H9 (cell line): ENCODE results near the gene SLC9A4. TPM values are rescaled to one million over a fixed set of nuclear protein-coding genes. Genes with fewer than 3 reads are reported as not detected.

Source experiments
- DNase-seq: peaks from one replicate; pipeline ENCODE4 v3.0.0-alpha.2; 2017
- H2AFZ ChIP-seq: one replicate; pipeline ENCODE4 v1.6.1; 2013; ENCODE audit warnings: mild to moderate bottlenecking, low read length, control low read depth, moderate library complexity
- H2AK5ac ChIP-seq: 2 replicates; pipeline ENCODE4 v1.6.1; 2013; ENCODE audit warnings: low read length, control low read depth, mixed read lengths; ENCODE audit not compliant: insufficient read length
- H2BK120ac ChIP-seq: one replicate; pipeline ENCODE4 v1.6.1; 2013; ENCODE audit warnings: low read depth, mild to moderate bottlenecking, low read length, control low read depth, inconsistent platforms; ENCODE audit not compliant: poor library complexity, severe bottlenecking
- H2BK12ac ChIP-seq: 2 replicates; pipeline ENCODE4 v1.6.1; 2013; ENCODE audit warnings: low read length, control low read depth, mixed read lengths, low read depth; ENCODE audit not compliant: insufficient read length
- H2BK15ac ChIP-seq: 2 replicates; pipeline ENCODE4 v1.6.1; 2013; ENCODE audit warnings: low read depth, low read length, control low read depth
- H2BK20ac ChIP-seq: one replicate; pipeline ENCODE4 v1.6.1; 2013; ENCODE audit warnings: low read depth, mild to moderate bottlenecking, low read length, control low read depth, inconsistent platforms; ENCODE audit not compliant: poor library complexity, severe bottlenecking
- H2BK5ac ChIP-seq: 2 replicates; pipeline ENCODE4 v1.6.1; 2013; ENCODE audit warnings: low read length, control low read depth, mixed read lengths; ENCODE audit not compliant: insufficient read length
- H3K14ac ChIP-seq: 2 replicates; pipeline ENCODE4 v1.6.1; 2013; ENCODE audit warnings: low read length, control low read depth; ENCODE audit not compliant: insufficient read depth
- H3K18ac ChIP-seq: 2 replicates; pipeline ENCODE4 v1.6.1; 2013; ENCODE audit warnings: low read depth, mild to moderate bottlenecking, mixed read lengths, low read length, control low read depth; ENCODE audit not compliant: insufficient read length
- H3K23ac ChIP-seq: 2 replicates; pipeline ENCODE4 v1.6.1; 2013; ENCODE audit warnings: low read length, control low read depth, mixed read lengths, low read depth; ENCODE audit not compliant: insufficient read length
- H3K23me2 ChIP-seq: 2 replicates; pipeline ENCODE4 v1.6.1; 2013; ENCODE audit warnings: low read depth, mild to moderate bottlenecking, mixed read lengths, low read length, control low read depth; ENCODE audit not compliant: insufficient read length, poor library complexity, severe bottlenecking
- H3K27ac ChIP-seq: 2 replicates; pipeline ENCODE4 v1.5.1; 2013; ENCODE audit warnings: low read length, control low read depth, mixed read lengths, low read depth; ENCODE audit not compliant: insufficient read length
- H3K27me3 ChIP-seq: 2 replicates; pipeline ENCODE4 v1.6.1; 2013; ENCODE audit warnings: low read length, control low read depth, inconsistent platforms; ENCODE audit not compliant: insufficient read depth
- H3K4ac ChIP-seq: 2 replicates; pipeline ENCODE4 v1.6.1; 2013; ENCODE audit warnings: low read depth, mild to moderate bottlenecking, control low read depth, inconsistent platforms, low read length, moderate library complexity
- H3K4me1 ChIP-seq: 2 replicates; pipeline ENCODE4 v1.6.1; 2013; ENCODE audit warnings: low read length, control low read depth, inconsistent platforms; ENCODE audit not compliant: insufficient read depth
- H3K4me2 ChIP-seq: 2 replicates; pipeline ENCODE4 v1.6.1; 2013; ENCODE audit warnings: low read length, control low read depth, mixed read lengths; ENCODE audit not compliant: insufficient read length, insufficient read depth
- H3K56ac ChIP-seq: 2 replicates; pipeline ENCODE4 v1.6.1; 2013; ENCODE audit warnings: low read depth, mild to moderate bottlenecking, mixed read lengths, low read length, control low read depth; ENCODE audit not compliant: insufficient read length
- H3K79me1 ChIP-seq: 2 replicates; pipeline ENCODE4 v1.6.1; 2013; ENCODE audit warnings: low read depth, mild to moderate bottlenecking, moderate library complexity, low read length, control low read depth, inconsistent platforms; ENCODE audit not compliant: insufficient read depth, poor library complexity, severe bottlenecking
- H3K79me2 ChIP-seq: 2 replicates; pipeline ENCODE4 v1.6.1; 2013; ENCODE audit warnings: low read length, control low read depth, inconsistent platforms; ENCODE audit not compliant: insufficient read depth
- H3K9ac ChIP-seq: 2 replicates; pipeline ENCODE4 v1.6.1; 2013; ENCODE audit warnings: low read length, control low read depth, mixed read lengths; ENCODE audit not compliant: insufficient read length; ENCODE audit errors: extremely low read depth
- H3K9me3 ChIP-seq: one replicate; pipeline ENCODE4 v1.6.1; 2013; ENCODE audit warnings: low read depth, low read length, inconsistent platforms; ENCODE audit not compliant: control insufficient read depth
- H3T11ph ChIP-seq: one replicate; pipeline ENCODE4 v1.6.1; 2013; ENCODE audit warnings: mild to moderate bottlenecking, low read length, control low read depth, inconsistent platforms
- H4K20me1 ChIP-seq: one replicate; pipeline ENCODE4 v1.6.1; 2013; ENCODE audit not compliant: control insufficient read depth, insufficient read length, insufficient read depth
- H4K5ac ChIP-seq: 2 replicates; pipeline ENCODE4 v1.6.1; 2013; ENCODE audit warnings: low read depth, mild to moderate bottlenecking, mixed read lengths, low read length, control low read depth; ENCODE audit not compliant: insufficient read length
- H4K8ac ChIP-seq: replicated peaks from 2 replicates; pipeline ENCODE4 v1.6.1; 2013; ENCODE audit warnings: low read length, control low read depth, mixed read lengths, low read depth; ENCODE audit not compliant: insufficient read length
- H4K91ac ChIP-seq: 2 replicates; pipeline ENCODE4 v1.6.1; 2013; ENCODE audit warnings: low read depth, mild to moderate bottlenecking, moderate library complexity, mixed read lengths, low read length, control low read depth; ENCODE audit not compliant: insufficient read length
- H3K27ac Mint-ChIP-seq, 3 experiments: 2 replicates in 2 of 3; 3 replicates in 1 of 3; pipeline ENCODE4 v1.8.0; 2020 to 2021; ENCODE audit warnings: mixed read lengths in 3 of 3, mild to moderate bottlenecking in 1 of 3, moderate library complexity in 1 of 3
- H3K27me3 Mint-ChIP-seq: 2 replicates; pipeline ENCODE4 v1.8.0; 2021; ENCODE audit warnings: low read depth, mild to moderate bottlenecking, moderate library complexity, mixed read lengths
- H3K36me3 Mint-ChIP-seq, 3 experiments: 2 replicates in 2 of 3; 3 replicates in 1 of 3; pipeline ENCODE4 v1.8.0; 2020 to 2021; ENCODE audit warnings: low read depth in 3 of 3, mixed read lengths in 3 of 3; ENCODE audit not compliant: insufficient read depth in 1 of 3
- H3K4me1 Mint-ChIP-seq, 2 experiments: 2 replicates each; pipeline ENCODE4 v1.8.0; 2020; ENCODE audit warnings: mixed read lengths in 2 of 2
- H3K4me3 Mint-ChIP-seq, 2 experiments: 2 replicates in 1 of 2; 3 replicates in 1 of 2; pipeline ENCODE4 v1.8.0; 2020 to 2021; ENCODE audit warnings: mild to moderate bottlenecking in 2 of 2, mixed read lengths in 2 of 2, moderate library complexity in 1 of 2
- H3K9me3 Mint-ChIP-seq, 2 experiments: 2 replicates in 1 of 2; 3 replicates in 1 of 2; pipeline ENCODE4 v1.8.0; 2020; ENCODE audit warnings: mild to moderate bottlenecking in 2 of 2, mixed read lengths in 2 of 2, moderate library complexity in 1 of 2
- CTCF ChIP-seq: fragments of 200-600 bp; sonication (generic); conservative IDR thresholded peaks from 3 replicates; pipeline ENCODE4 v1.8.0; 2021; ENCODE audit warnings: antibody characterized with exemption, mild to moderate bottlenecking
- WGBS: extraction: QIAGEN DNeasy Blood & Tissue Kit; methylation state at CpG from one replicate; pipeline ENCODE4 v1.1.7; 2013; ENCODE audit warnings: missing lambda C conversion rate, low lambda C conversion rate, mixed read lengths; ENCODE audit not compliant: insufficient read length; ENCODE audit errors: extremely low coverage; 5-methylcytosine and 5-hydroxymethylcytosine counted together
- total RNA-seq: library from RNA; stranded (reverse); gene quantifications from 2 replicates; pipeline ENCODE4 v1.2.1, GENCODE V29; 2021

SLC9A4 gene
- total RNA-seq, 1 experiment from 2014 or later = not detected

GRCh38 chr2:102473631-102474030, 605 bp downstream of the SLC9A4 start:
- Histone ChIP-seq H3K79me1 (no peaks in the 10 kb centered on the region), H3K23me2 (no peaks in the 10 kb centered on the region), H4K5ac (no peak overlapping the region), H3K14ac (no peak overlapping the region), H2AFZ (no peak overlapping the region), H4K8ac (no peak overlapping the region), H4K20me1 (no peaks in the 10 kb centered on the region), H3K27me3 (no peaks in the 10 kb centered on the region), H2BK12ac (no peak overlapping the region), H3K4me2 (no peak overlapping the region), H3K9ac (no peak overlapping the region), H2AK5ac (no peak overlapping the region), H3K4me1 (no peaks in the 10 kb centered on the region), H3K23ac (no peak overlapping the region), H3K56ac (no peak overlapping the region), H3K27ac (no peak overlapping the region), H2BK5ac (no peak overlapping the region), H3K79me2 (no peaks in the 10 kb centered on the region), H3K9me3 (no peaks in the 10 kb centered on the region), H2BK15ac (no peak overlapping the region), H3T11ph (no peak overlapping the region), H4K91ac (no peak overlapping the region), H2BK20ac (no peak overlapping the region), H2BK120ac (no peak overlapping the region), H3K4ac (no peak overlapping the region), H3K18ac (no peak overlapping the region)
- Mint-ChIP-seq H3K4me3 (no peak overlapping the region), H3K36me3 (peaks cover 0 to 4% (median 0%) of the 10 kb centered on the region in 3 experiments; a peak in 1 of 7 replicates), H3K9me3 (peaks cover 5 to 7% of the 10 kb centered on the region in 2 experiments; a peak in 4 of 5 replicates), H3K27ac (no peak overlapping the region), H3K27me3 (no peaks in the 10 kb centered on the region; the same call in 1 of the 2 replicates), H3K4me1 (peaks cover 4 to 10% of the 10 kb centered on the region in 2 experiments)
- DNase-seq = no peak
- no peak for TF ChIP-seq CTCF
- no CpG with 5 or more reads among the region's 3 CpGs for WGBS
